KMS-11 (cell line): ENCODE measurements around the gene TXNDC15.
"Not testable (repeated sequence)": the region's sequence is repeated elsewhere in the genome, so short reads cannot be mapped to it uniquely, and the experiment has no call there.

Source experiments
- H2AFZ ChIP-seq: fragments of 200-600 bp; sonication (generic); 2 replicates; pipeline ENCODE4 v1.6.1; 2016; ENCODE audit warnings: antibody characterized with exemption, mixed run types, low read depth
- H3K27ac ChIP-seq: fragments of 200-600 bp; sonication (generic); 2 replicates; pipeline ENCODE4 v1.6.1; 2016; ENCODE audit warnings: mild to moderate bottlenecking, mixed run types
- H3K27me3 ChIP-seq: fragments of 200-600 bp; sonication (generic); 2 replicates; pipeline ENCODE4 v1.6.1; 2017; ENCODE audit warnings: mild to moderate bottlenecking, low read depth, mixed run types, moderate library complexity; ENCODE audit not compliant: insufficient read depth
- H3K36me3 ChIP-seq: fragments of 200-600 bp; sonication (generic); 2 replicates; pipeline ENCODE4 v1.6.1; 2017; ENCODE audit warnings: mild to moderate bottlenecking, mixed run types; ENCODE audit not compliant: insufficient read depth
- H3K4me1 ChIP-seq: fragments of 200-600 bp; sonication (generic); 2 replicates; pipeline ENCODE4 v1.6.1; 2016; ENCODE audit warnings: mild to moderate bottlenecking, low read depth, mixed run types; ENCODE audit not compliant: poor library complexity, severe bottlenecking
- H3K4me2 ChIP-seq: fragments of 200-600 bp; sonication (generic); 2 replicates; pipeline ENCODE4 v1.7.0; 2016; ENCODE audit warnings: mild to moderate bottlenecking, mixed run types
- H3K4me3 ChIP-seq: fragments of 200-600 bp; sonication (generic); IDR thresholded peaks from 2 replicates; pipeline ENCODE4 v1.6.1; 2017; ENCODE audit warnings: low read depth, low read length, mixed read lengths; ENCODE audit not compliant: insufficient read depth
- H3K79me2 ChIP-seq: fragments of 200-600 bp; sonication (generic); 2 replicates; pipeline ENCODE4 v1.6.1; 2016; ENCODE audit warnings: low read depth, mixed run types; ENCODE audit not compliant: insufficient read depth
- H3K9ac ChIP-seq: fragments of 200-600 bp; sonication (generic); 2 replicates; pipeline ENCODE4 v1.6.1; 2016; ENCODE audit warnings: mild to moderate bottlenecking, mixed run types
- H4K20me1 ChIP-seq: fragments of 200-600 bp; sonication (generic); 2 replicates; pipeline ENCODE4 v1.6.1; 2016; ENCODE audit warnings: mild to moderate bottlenecking, mixed run types; ENCODE audit not compliant: insufficient read depth
- TF ChIP-seq, protein P1 (sequence below): fragments of 200-600 bp; sonication (generic); conservative IDR thresholded peaks from 2 replicates; pipeline ENCODE4 v1.6.1; 2017; ENCODE audit warnings: low read depth, mild to moderate bottlenecking, antibody characterized with exemption, low read length, moderate library complexity, mixed read lengths

Gene TXNDC15

DNA sequence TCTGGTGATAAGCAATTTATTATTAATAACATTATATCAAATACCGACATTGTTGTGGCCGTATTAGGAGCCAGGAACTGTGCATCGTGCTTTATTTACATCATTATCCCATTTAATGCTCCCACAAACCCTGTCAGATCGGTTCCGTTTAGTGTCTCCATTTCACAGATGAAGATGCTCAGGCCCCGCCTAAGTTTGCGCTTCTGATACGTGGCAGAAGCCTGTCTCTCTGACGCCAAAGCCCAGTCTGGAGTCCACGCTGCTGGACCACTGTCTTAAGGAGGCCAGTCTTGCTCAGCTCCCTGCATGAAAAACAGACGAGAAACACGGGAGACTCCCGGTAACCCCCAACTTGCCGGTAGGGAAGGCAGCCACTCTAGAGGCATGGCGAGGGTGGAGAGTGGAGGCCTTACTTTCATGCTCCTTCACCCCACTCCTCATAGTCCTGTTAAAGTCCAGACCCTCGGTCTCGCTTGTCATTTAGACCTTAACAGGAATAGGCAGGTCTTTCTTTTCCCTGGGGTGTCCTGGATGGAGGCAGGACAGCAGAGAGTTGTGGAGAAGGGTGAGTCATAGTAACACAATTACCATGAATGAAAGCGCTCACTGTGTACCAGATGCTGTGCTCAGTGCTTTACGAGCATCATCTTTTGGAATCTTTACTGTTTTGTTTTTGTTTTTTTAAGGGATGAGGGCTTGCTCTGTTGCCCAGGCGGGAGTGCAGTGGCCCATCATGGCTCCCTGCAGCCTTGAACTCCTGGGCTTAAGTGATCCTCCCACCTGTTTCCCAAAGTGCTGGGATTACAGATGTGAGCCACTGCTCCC is 872 bp downstream of the TXNDC15 start:
- Histone ChIP-seq H3K27ac (peak overlapping the region; percentile 93), H3K79me2 (peaks cover 46% of the 10 kb centered on the region), H3K4me3 (no peak overlapping the region), H3K9ac (peak overlapping the region; percentile 99), H2AFZ (peak overlapping the region; percentile 100), H3K4me1 (peaks cover 62% of the 10 kb centered on the region), H3K4me2 (peak overlapping the region; percentile 91), H3K36me3 (no peaks in the 10 kb centered on the region), H4K20me1 (no peaks in the 10 kb centered on the region), H3K27me3 (no peaks in the 10 kb centered on the region)
- TF ChIP-seq, protein P1, sequence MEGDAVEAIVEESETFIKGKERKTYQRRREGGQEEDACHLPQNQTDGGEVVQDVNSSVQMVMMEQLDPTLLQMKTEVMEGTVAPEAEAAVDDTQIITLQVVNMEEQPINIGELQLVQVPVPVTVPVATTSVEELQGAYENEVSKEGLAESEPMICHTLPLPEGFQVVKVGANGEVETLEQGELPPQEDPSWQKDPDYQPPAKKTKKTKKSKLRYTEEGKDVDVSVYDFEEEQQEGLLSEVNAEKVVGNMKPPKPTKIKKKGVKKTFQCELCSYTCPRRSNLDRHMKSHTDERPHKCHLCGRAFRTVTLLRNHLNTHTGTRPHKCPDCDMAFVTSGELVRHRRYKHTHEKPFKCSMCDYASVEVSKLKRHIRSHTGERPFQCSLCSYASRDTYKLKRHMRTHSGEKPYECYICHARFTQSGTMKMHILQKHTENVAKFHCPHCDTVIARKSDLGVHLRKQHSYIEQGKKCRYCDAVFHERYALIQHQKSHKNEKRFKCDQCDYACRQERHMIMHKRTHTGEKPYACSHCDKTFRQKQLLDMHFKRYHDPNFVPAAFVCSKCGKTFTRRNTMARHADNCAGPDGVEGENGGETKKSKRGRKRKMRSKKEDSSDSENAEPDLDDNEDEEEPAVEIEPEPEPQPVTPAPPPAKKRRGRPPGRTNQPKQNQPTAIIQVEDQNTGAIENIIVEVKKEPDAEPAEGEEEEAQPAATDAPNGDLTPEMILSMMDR = no peak

DNA sequence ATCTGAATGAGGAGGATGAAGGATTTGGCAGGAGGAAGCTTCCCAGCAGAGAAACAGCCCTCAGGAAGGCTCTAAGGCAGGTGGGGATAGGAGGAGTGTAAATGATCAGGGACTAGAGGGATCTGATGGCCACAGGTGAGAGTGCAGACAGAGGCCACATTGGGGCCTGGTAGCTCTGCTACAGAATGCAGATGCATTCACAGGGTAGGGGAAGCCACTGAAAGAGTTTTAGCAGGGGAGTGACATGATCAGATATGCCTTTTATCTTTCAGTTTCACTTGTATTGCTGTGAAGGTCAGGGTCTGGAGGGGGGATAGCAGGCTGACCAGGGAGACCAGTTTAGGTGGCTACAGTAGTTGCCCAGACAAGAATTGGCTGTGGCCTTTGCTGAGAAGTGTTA is 3.0 kb downstream of the TXNDC15 start:
- Histone ChIP-seq H3K27ac (peak overlapping the region; percentile 93), H3K4me3 (no peak overlapping the region), H3K4me2 (peak overlapping the region; percentile 91)

DNA sequence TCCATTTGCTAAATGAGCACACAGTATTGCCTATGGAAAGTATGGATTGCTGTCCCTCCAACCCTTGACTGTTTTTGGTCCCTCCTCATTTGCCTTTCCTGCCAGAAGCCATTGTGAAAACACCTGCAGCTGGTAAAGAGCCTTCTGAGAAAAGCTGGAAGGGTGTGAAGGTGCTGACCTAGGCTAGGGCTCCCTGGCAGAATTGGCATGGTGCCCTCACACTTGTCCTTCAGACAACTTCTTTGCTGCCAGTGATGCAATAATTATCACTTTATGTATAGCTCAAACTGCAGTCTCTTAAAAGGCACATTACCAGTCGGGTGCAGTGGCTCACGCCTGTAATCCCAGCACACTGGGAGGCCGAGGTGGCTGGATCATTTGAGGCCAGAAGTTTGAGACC is 4.2 kb downstream of the TXNDC15 start:
- peak overlapping the region; percentile 91; the same call in 1 of the 2 replicates for H3K4me2 ChIP-seq
- TF ChIP-seq, protein P1 = no peak
- H3K27ac ChIP-seq = peak overlapping the region; percentile 93
- H3K36me3 ChIP-seq = no peaks in the 10 kb centered on the region
- H3K4me3 ChIP-seq = no peak overlapping the region
- H3K9ac ChIP-seq = peak overlapping the region; percentile 1; the same call in 1 of the 2 replicates
- peaks cover 55% of the 10 kb centered on the region for H3K79me2 ChIP-seq
- H3K4me1 ChIP-seq = peaks cover 61% of the 10 kb centered on the region
- H2AFZ ChIP-seq = no peak overlapping the region
- no peaks in the 10 kb centered on the region for H3K27me3 ChIP-seq
- H4K20me1 ChIP-seq = no peaks in the 10 kb centered on the region

More for the DNA sequence above, 3.0 kb downstream of the TXNDC15 start:
- Histone ChIP-seq H3K79me2 (peaks cover 55% of the 10 kb centered on the region), H3K36me3 (no peaks in the 10 kb centered on the region), H3K9ac (peak overlapping the region; percentile 22; the same call in 1 of the 2 replicates), H3K27me3 (no peaks in the 10 kb centered on the region), H4K20me1 (no peaks in the 10 kb centered on the region), H3K4me1 (peaks cover 65% of the 10 kb centered on the region), H2AFZ (no peak overlapping the region)
- TF ChIP-seq, protein P1 = no peak

DNA sequence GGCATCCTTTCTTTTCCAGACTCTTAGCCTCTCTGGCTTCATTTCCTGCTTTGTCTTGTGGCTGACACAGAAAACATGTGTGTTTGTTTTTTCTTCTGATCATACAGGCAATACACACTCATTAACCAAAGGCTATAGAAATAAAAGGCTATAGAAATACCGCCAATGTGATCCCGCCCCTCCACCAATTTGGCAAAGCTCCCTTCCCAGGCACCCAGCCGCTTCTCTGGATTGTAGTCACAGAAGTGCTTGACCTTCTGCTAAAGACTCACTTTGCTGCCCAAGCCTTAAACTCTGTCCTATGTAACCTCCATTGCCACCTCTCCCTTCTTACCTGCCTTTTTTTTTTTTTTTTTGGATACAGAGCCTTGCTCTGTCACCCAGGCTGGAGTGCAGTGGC is 5.3 kb downstream of the TXNDC15 start:
- H3K79me2 ChIP-seq = peaks cover 53% of the 10 kb centered on the region
- TF ChIP-seq, protein P1 = no peak
- H3K27me3 ChIP-seq = no peaks in the 10 kb centered on the region
- H4K20me1 ChIP-seq = no peaks in the 10 kb centered on the region
- H3K4me1 ChIP-seq = peaks cover 57% of the 10 kb centered on the region
- H3K36me3 ChIP-seq = no peaks in the 10 kb centered on the region
- peak overlapping the region; percentile 91 for H3K4me2 ChIP-seq
- H3K27ac ChIP-seq = peak overlapping the region; percentile 93; the same call in 1 of the 2 replicates
- H3K9ac ChIP-seq = no peak overlapping the region
- H3K4me3 ChIP-seq = no peak overlapping the region
- no peak overlapping the region for H2AFZ ChIP-seq

DNA sequence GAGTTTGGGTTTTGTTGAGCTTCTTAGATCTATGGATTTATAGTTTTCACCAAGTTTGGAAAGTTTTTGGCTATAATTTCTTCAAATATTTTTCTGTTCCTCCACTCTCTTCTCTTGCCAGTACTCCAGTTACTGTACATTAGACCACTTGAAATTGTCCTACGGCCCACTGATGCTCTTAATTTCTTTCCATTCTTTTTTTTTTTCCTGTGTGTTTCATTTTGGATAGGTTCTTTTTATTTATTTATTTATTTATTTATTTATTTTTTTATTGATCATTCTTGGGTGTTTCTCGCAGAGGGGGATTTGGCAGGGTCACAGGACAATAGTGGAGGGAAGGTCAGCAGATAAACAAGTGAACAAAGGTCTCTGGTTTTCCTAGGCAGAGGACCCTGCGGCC is 6.8 kb downstream of the TXNDC15 start:
- not testable (repeated sequence) for H4K20me1 ChIP-seq, H3K4me3 ChIP-seq
- peaks cover 38% of the 10 kb centered on the region for H3K79me2 ChIP-seq

DNA sequence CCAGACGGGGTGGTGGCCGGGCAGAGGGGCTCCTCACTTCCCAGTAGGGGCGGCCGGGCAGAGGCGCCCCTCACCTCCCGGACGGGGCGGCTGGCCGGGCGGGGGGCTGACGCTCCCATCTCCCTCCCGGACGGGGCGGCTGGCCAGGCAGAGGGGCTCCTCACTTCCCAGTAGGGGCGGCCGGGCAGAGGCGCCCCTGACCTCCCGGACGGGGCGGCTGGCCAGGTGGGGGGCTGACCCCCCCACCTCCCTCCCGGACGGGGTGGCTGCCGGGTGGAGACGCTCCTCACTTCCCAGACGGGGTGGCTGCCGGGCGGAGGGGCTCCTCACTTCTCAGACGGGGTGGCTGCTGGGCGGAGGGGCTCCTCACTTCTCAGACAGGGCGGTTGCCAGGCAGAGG is 7.5 kb downstream of the TXNDC15 start:
- not testable (repeated sequence) for H3K4me3 ChIP-seq, H3K36me3 ChIP-seq
- H3K79me2 ChIP-seq = peaks cover 30% of the 10 kb centered on the region

More for the DNA sequence above, 6.8 kb downstream of the TXNDC15 start:
- H3K4me2 ChIP-seq, H3K27me3 ChIP-seq, H3K9ac ChIP-seq, H3K36me3 ChIP-seq, H2AFZ ChIP-seq, H3K27ac ChIP-seq: not testable (repeated sequence)
- H3K4me1 ChIP-seq = peaks cover 59% of the 10 kb centered on the region

More for the DNA sequence above, 7.5 kb downstream of the TXNDC15 start:
- peaks cover 59% of the 10 kb centered on the region for H3K4me1 ChIP-seq
- H3K4me2 ChIP-seq, H3K9ac ChIP-seq, H2AFZ ChIP-seq, H3K27ac ChIP-seq, H4K20me1 ChIP-seq, H3K27me3 ChIP-seq: not testable (repeated sequence)
